Small intestine (tissue), 7 donors: ENCODE data around the gene WFIKKN1. TPM values are rescaled to one million over a fixed set of nuclear protein-coding genes. Genes with fewer than 3 reads are reported as not detected.
A peak's percentile ranks its signal among the peaks of the same experiment; 100 is the strongest.

Source experiments
- DNase-seq, 2 donors: peaks; one replicate each; pipeline versions ENCODE4 v3.0.0 to v3.0.0-alpha.2; 2013
- FAIRE-seq: peaks from 2 replicates; lab custom pipeline; 2012; peaks lifted over from hg19 to GRCh38; lab: Jason Lieb, UNC
- H3K27ac ChIP-seq, 3 donors: one replicate each; pipeline ENCODE4 v1.5.1; 2013; ENCODE audit warnings: low read length in 2 of 3, mild to moderate bottlenecking in 2 of 3, control low read depth in 1 of 3, inconsistent platforms in 1 of 3, low read depth in 1 of 3, moderate library complexity in 1 of 3
- H3K27me3 ChIP-seq, 3 donors: one replicate each; pipeline ENCODE4 v1.6.1; 2013; ENCODE audit warnings: low read length in 3 of 3, inconsistent platforms in 1 of 3; ENCODE audit not compliant: control insufficient read depth in 3 of 3, insufficient read depth in 3 of 3
- H3K36me3 ChIP-seq, 3 donors: one replicate each; pipeline ENCODE4 v1.6.1; 2013; ENCODE audit warnings: low read length in 3 of 3, inconsistent platforms in 1 of 3, low read depth in 1 of 3, mild to moderate bottlenecking in 1 of 3, moderate library complexity in 1 of 3; ENCODE audit not compliant: control insufficient read depth in 3 of 3, insufficient read depth in 2 of 3
- H3K4me1 ChIP-seq, 3 donors: one replicate each; pipeline ENCODE4 v1.6.1; 2013; ENCODE audit warnings: low read length in 2 of 3, inconsistent platforms in 1 of 3, low read depth in 1 of 3, mild to moderate bottlenecking in 1 of 3, moderate library complexity in 1 of 3; ENCODE audit not compliant: control insufficient read depth in 3 of 3, insufficient read depth in 2 of 3
- H3K4me3 ChIP-seq, 3 donors: one replicate each; pipeline ENCODE4 v1.5.1; 2013; ENCODE audit warnings: low read length in 3 of 3, control low read depth in 1 of 3, inconsistent platforms in 1 of 3, low read depth in 1 of 3, mild to moderate bottlenecking in 1 of 3, moderate library complexity in 1 of 3
- H3K9me3 ChIP-seq, 2 donors: one replicate each; pipeline ENCODE4 v1.6.1; 2013; ENCODE audit warnings: low read depth in 1 of 2, low read length in 1 of 2; ENCODE audit not compliant: control insufficient read depth in 2 of 2, insufficient read depth in 1 of 2
- WGBS, 3 donors: extraction: QIAGEN DNeasy Blood & Tissue Kit; methylation state at CpG; one replicate each; pipeline ENCODE4 v1.1.7; 2013; 5-methylcytosine and 5-hydroxymethylcytosine counted together
- polyA plus RNA-seq, 4 donors: library from polyadenylated mRNA; stranded (reverse) in 3 of 4; unstranded in 1 of 4; fragments of 200-250 nt in 3 of 4; fragments of 120-200 nt in 1 of 4; gene quantifications; one replicate each; pipeline versions ENCODE4 v1.2.1 to v1.2.3, GENCODE V29; 2013
- donor health status: healthy with polysubstance abuse.
- donor health status: control.
- donor health status: control.
- donor health status: Bipolar disorder and iron deficiency.
- donor health status: healthy.

The WFIKKN1 gene
- polyA plus RNA-seq, 4 donors: 0.60 to 7.6 (median 3.6) TPM

GRCh38 chr16:648071-648780, 17.4 kb downstream of the WFIKKN1 start:
- DNase-seq: peak; percentile 57 to 92
- Histone ChIP-seq H3K9me3 (no peaks in the 10 kb centered on the region), H3K27me3 (no peaks in the 10 kb centered on the region), H3K4me1 (peaks cover 0 to 53% (median 5%) of the 10 kb centered on the region in 3 donors), H3K36me3 (peaks cover 0 to 84% (median 0%) of the 10 kb centered on the region in 3 donors), H3K27ac (peak overlapping the region; percentile 86 to 98 (median 97)), H3K4me3 (peak overlapping the region; percentile 39 to 80 (median 42))
- no peak for FAIRE-seq
- 14 to 21% (median 14%) methylated on average over 22 to 24 of the region's 24 CpGs for WGBS, 3 donors

GRCh38 chr16:648781-649589, 18.2 kb downstream of the WFIKKN1 start, which contains the start of gene WDR90:
WDR90 (plus strand) TSS chr16:649365; CDS start chr16:649417, 52 bp downstream.
- Histone ChIP-seq H3K4me3 (peak within 1 kb of the TSS; percentile 42 to 80 (median 60)), H3K27me3 (no peaks in the 10 kb centered on the region), H3K4me1 (peaks cover 0 to 51% (median 5%) of the 10 kb centered on the region in 3 donors), H3K9me3 (no peaks in the 10 kb centered on the region), H3K27ac (peak within 1 kb of the TSS; percentile 86 to 98 (median 97)), H3K36me3 (peaks cover 0 to 84% (median 0%) of the 10 kb centered on the region in 3 donors)
- no peak for FAIRE-seq
- DNase-seq: peak; percentile 95 to 99
- WGBS, 3 donors: 1 to 2% (median 1%) methylated on average over 75 to 91 of the region's 91 CpGs

GRCh38 chr16:649631-650030, 18.8 kb downstream of the WFIKKN1 start:
- Histone ChIP-seq H3K4me1 (peaks cover 0 to 47% (median 2%) of the 10 kb centered on the region in 3 donors), H3K36me3 (peaks cover 0 to 82% (median 0%) of the 10 kb centered on the region in 3 donors), H3K9me3 (no peaks in the 10 kb centered on the region), H3K4me3 (peak overlapping the region; percentile 30 to 80 (median 60)), H3K27me3 (no peaks in the 10 kb centered on the region), H3K27ac (no peak overlapping the region)
- 1 to 3% (median 2%) methylated on average over 9 to 44 of the region's 44 CpGs for WGBS, 3 donors
- DNase-seq: no peak
- FAIRE-seq: no peak

- DNase-seq (no peak), FAIRE-seq (no peak)
- Histone ChIP-seq H3K27ac (no peak overlapping the region), H3K9me3 (no peaks in the 10 kb centered on the region), H3K36me3 (peaks cover 0 to 82% (median 0%) of the 10 kb centered on the region in 3 donors), H3K4me3 (no peak overlapping the region), H3K4me1 (peaks cover 0 to 28% (median 0%) of the 10 kb centered on the region in 3 donors), H3K27me3 (no peaks in the 10 kb centered on the region)
- 92 to 93% (median 93%) methylated on average over 16 to 22 of the region's 22 CpGs for WGBS, 3 donors
Observed at GRCh38 chr16:651844-652243, 21.1 kb downstream of the WFIKKN1 start.

GRCh38 chr16:652454-653305, 21.9 kb downstream of the WFIKKN1 start:
- FAIRE-seq (no peak), DNase-seq (no peak)
- Histone ChIP-seq H3K36me3 (peaks cover 0 to 82% (median 0%) of the 10 kb centered on the region in 3 donors), H3K27me3 (no peaks in the 10 kb centered on the region), H3K27ac (no peak overlapping the region), H3K4me1 (peaks cover 0 to 19% (median 0%) of the 10 kb centered on the region in 3 donors), H3K9me3 (no peaks in the 10 kb centered on the region), H3K4me3 (no peak overlapping the region)
- 87 to 89% (median 88%) methylated on average over 23 to 28 of the region's 28 CpGs for WGBS, 3 donors

- H3K36me3 ChIP-seq: peaks cover 0 to 86% (median 0%) of the 10 kb centered on the region in 3 donors
- WGBS, 3 donors: 91 to 92% (median 91%) methylated on average over 12 of the region's 12 CpGs
- no peaks in the 10 kb centered on the region for H3K9me3 ChIP-seq
- DNase-seq (no peak), FAIRE-seq (no peak)
- no peak overlapping the region for H3K27ac ChIP-seq
- H3K4me1 ChIP-seq: peaks cover 0 to 8% (median 0%) of the 10 kb centered on the region in 3 donors
- no peak overlapping the region for H3K4me3 ChIP-seq
- no peaks in the 10 kb centered on the region for H3K27me3 ChIP-seq
Observed at GRCh38 chr16:654034-654433, 23.2 kb downstream of the WFIKKN1 start.

GRCh38 chr16:657487-657886, 26.7 kb downstream of the WFIKKN1 start:
- no peaks in the 10 kb centered on the region for H3K9me3 ChIP-seq
- no peak overlapping the region for H3K4me3 ChIP-seq
- H3K4me1 ChIP-seq: peaks cover 0 to 17% (median 0%) of the 10 kb centered on the region in 3 donors
- H3K27me3 ChIP-seq: no peaks in the 10 kb centered on the region
- WGBS, 3 donors: 93 to 98% (median 96%) methylated on average over 14 to 22 of the region's 22 CpGs
- peaks cover 0 to 89% (median 0%) of the 10 kb centered on the region in 3 donors for H3K36me3 ChIP-seq
- FAIRE-seq (no peak), DNase-seq (no peak)
- no peak overlapping the region for H3K27ac ChIP-seq
